ENCODE measurements around the gene TNC. TPM values are rescaled to one million over a fixed set of nuclear protein-coding genes. Genes with fewer than 3 reads are reported as not detected.

Gene TNC
- total RNA-seq, 4 donors from 2014 or later = 59.2 to 154 (median 99.3) TPM

- no peak overlapping the region for H3K27ac ChIP-seq
- H3K4me3 ChIP-seq = no peak overlapping the region
- peaks cover 0 to 17% (median 4%) of the 10 kb centered on the region in 4 donors for H3K4me1 ChIP-seq
- TF ChIP-seq, protein P1, sequence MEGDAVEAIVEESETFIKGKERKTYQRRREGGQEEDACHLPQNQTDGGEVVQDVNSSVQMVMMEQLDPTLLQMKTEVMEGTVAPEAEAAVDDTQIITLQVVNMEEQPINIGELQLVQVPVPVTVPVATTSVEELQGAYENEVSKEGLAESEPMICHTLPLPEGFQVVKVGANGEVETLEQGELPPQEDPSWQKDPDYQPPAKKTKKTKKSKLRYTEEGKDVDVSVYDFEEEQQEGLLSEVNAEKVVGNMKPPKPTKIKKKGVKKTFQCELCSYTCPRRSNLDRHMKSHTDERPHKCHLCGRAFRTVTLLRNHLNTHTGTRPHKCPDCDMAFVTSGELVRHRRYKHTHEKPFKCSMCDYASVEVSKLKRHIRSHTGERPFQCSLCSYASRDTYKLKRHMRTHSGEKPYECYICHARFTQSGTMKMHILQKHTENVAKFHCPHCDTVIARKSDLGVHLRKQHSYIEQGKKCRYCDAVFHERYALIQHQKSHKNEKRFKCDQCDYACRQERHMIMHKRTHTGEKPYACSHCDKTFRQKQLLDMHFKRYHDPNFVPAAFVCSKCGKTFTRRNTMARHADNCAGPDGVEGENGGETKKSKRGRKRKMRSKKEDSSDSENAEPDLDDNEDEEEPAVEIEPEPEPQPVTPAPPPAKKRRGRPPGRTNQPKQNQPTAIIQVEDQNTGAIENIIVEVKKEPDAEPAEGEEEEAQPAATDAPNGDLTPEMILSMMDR (IDR thresholded peaks at IDR 0.05) = no peak
- TF ChIP-seq POLR2A (IDR thresholded peaks at IDR 0.05) (no peak), EP300 (IDR thresholded peaks at IDR 0.05) (no peak)
- H3K36me3 ChIP-seq = no peaks in the 10 kb centered on the region
- 70 to 86% methylated on average over 1 of the region's 1 CpG for WGBS, 2 donors
- H3K9me3 ChIP-seq = no peaks in the 10 kb centered on the region
- no peaks in the 10 kb centered on the region for H3K27me3 ChIP-seq
- no peak for DNase-seq (ENCODE audit: low spot score in 2 of 2)
Measured at GRCh38 chr9:115046824-115047223, 71.1 kb downstream of the TNC start.

- Histone ChIP-seq H3K27ac (no peak overlapping the region), H3K9me3 (no peaks in the 10 kb centered on the region), H3K4me1 (peaks cover 0 to 17% (median 4%) of the 10 kb centered on the region in 4 donors), H3K36me3 (no peaks in the 10 kb centered on the region), H3K27me3 (no peaks in the 10 kb centered on the region), H3K4me3 (no peak overlapping the region)
- no peak for DNase-seq (ENCODE audit: low spot score in 2 of 2)
- TF ChIP-seq, protein P1 (IDR thresholded peaks at IDR 0.05) = no peak
- TF ChIP-seq EP300 (IDR thresholded peaks at IDR 0.05) (no peak), POLR2A (IDR thresholded peaks at IDR 0.05) (no peak)
- WGBS, 2 donors = 95 to 98% methylated on average over 6 of the region's 6 CpGs
Measured at GRCh38 chr9:115046199-115046598, 71.8 kb downstream of the TNC start.

- no peak for DNase-seq (ENCODE audit: low spot score in 2 of 2)
- no peak for TF ChIP-seq POLR2A (IDR thresholded peaks at IDR 0.05)
- H3K4me3 ChIP-seq = no peak overlapping the region
- H3K27ac ChIP-seq = peak overlapping the region in 2 of 4 donors; percentile 16 to 68
- no peaks in the 10 kb centered on the region for H3K36me3 ChIP-seq
- WGBS, 2 donors = 87 to 89% methylated on average over 3 of the region's 3 CpGs
- peaks cover 0 to 34% (median 4%) of the 10 kb centered on the region in 4 donors for H3K4me1 ChIP-seq
- H3K9me3 ChIP-seq = no peaks in the 10 kb centered on the region
- H3K27me3 ChIP-seq = no peaks in the 10 kb centered on the region
Measured at GRCh38 chr9:115043632-115044031, 74.3 kb downstream of the TNC start.

DNA sequence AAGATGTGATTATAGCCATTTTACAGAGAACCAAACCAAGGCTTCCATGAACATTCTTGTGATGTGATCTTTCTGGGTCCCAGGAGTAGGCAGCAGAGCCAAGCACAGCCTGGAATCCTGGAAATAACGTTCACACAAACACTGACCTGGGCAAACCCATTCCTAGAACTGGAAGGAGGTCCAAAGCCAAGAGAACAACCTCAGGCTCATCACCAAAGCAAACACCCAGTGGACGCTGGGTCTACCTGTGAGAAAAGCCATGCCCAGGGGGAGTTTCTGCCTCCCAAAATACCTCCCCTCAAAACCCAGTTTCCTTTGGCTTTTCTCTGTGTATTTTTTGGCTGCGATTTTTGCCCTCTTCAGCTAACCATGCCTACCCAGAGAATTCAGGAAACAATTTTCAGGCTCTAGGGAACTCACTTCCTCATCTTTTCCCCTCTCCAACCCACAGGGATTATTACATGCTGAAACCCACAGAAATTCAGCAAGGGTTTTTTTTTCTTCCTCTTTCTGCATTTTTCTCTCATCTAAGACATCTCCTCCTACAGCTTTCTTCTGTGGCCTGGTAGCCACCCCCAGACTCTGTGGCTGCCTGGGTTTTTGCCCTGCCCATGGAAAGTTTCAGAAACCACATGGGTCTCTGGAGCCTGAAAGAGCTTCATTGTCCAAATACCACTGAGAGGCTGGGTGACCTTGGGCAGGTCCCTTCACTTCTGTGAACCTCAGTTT, 75.0 kb downstream of the TNC start:
- Histone ChIP-seq H3K4me1 (peaks cover 0 to 37% (median 4%) of the 10 kb centered on the region in 4 donors), H3K27me3 (no peaks in the 10 kb centered on the region), H3K36me3 (no peaks in the 10 kb centered on the region), H3K9me3 (no peaks in the 10 kb centered on the region), H3K4me3 (no peak overlapping the region), H3K27ac (peak overlapping the region in 2 of 4 donors; percentile 43 to 68)
- 29 to 39% methylated on average over 3 of the region's 3 CpGs for WGBS, 2 donors
- TF ChIP-seq POLR2A (IDR thresholded peaks at IDR 0.05) = no peak
- TF ChIP-seq, protein P1 (IDR thresholded peaks at IDR 0.05) = no peak
- TF ChIP-seq EP300 (IDR thresholded peaks at IDR 0.05) = peak in 1 of 2 donors; percentile 55
- no peak for DNase-seq (ENCODE audit: low spot score in 2 of 2)

DNA sequence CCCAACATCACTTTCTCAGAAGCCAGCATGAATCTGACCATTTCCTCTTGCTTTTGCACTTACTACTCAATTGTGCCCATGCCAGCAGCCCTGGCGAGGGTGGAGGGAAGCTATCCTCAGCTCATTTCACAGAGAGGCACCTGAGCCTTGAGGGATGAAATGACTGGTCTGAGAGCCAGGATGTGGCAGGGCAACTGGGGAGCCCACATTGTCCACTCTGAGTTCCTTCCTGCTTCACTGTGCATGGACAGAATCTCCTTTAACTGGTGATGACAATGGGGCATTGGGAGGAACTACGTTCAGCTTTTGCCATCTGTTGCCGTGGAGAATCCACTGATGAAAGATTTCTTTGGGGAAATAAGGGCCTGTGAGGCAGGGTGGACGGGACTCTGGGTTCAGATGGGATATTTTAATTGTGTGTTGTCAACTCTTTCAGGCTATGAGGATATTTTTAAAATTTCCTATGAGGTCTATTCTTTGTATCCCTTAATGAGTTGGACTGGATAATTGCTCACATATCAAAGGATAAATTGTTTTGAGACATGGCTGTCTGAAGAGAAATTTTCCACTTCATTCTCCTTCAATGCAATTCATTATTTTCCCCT, 78.3 kb downstream of the TNC start:
- WGBS, 2 donors = 59 to 75% methylated on average over 4 of the region's 4 CpGs
- DNase-seq (ENCODE audit: low spot score in 2 of 2) = no peak
- H3K27ac ChIP-seq = no peak overlapping the region

More for the DNA sequence above, 78.3 kb downstream of the TNC start:
- H3K4me3 ChIP-seq = no peak overlapping the region
- H3K27me3 ChIP-seq = no peaks in the 10 kb centered on the region
- peaks cover 0 to 60% (median 15%) of the 10 kb centered on the region in 4 donors for H3K4me1 ChIP-seq
- H3K9me3 ChIP-seq = no peaks in the 10 kb centered on the region
- H3K36me3 ChIP-seq = no peaks in the 10 kb centered on the region
- TF ChIP-seq EP300 (IDR thresholded peaks at IDR 0.05) (no peak), POLR2A (IDR thresholded peaks at IDR 0.05) (no peak)
- TF ChIP-seq, protein P1 (IDR thresholded peaks at IDR 0.05) = no peak
